HCT116 (cell line): ENCODE measurements around the gene MKRN1. TPM values are rescaled to one million over a fixed set of nuclear protein-coding genes. Genes with fewer than 3 reads are reported as not detected.

Source experiments
- ATAC-seq: fragments of 200-7000 bp; cut with Tn5 transposase; 2 replicates; pipeline ENCODE4 v1.9.1; 2020; ENCODE audit warnings: mild to moderate bottlenecking, moderate library complexity
- BruUV-seq: library from RNA; stranded (reverse); fragments of 400-500 nt; replicated peaks from 2 replicates; lab custom pipeline; 2021; lab: Mats Ljungman, UMichigan
- CTCF ChIA-PET: fragments of 300-600 bp; sonication (Branson Sonifier 250); formaldehyde crosslinking; loops from one replicate; lab custom pipeline; 2021; ENCODE audit warnings: antibody characterized with exemption; lab: Charles Lee
- POLR2A ChIA-PET: fragments of 300-600, 350-600 bp; sonication (Branson Sonifier 250); formaldehyde crosslinking; loops from one replicate; lab custom pipeline; 2021; ENCODE audit warnings: antibody characterized with exemption; lab: Charles Lee
- RAD21 ChIA-PET, 2 experiments: fragments of 300-600 bp; sonication (Branson Sonifier 250); formaldehyde crosslinking; loops; one replicate each; lab custom pipeline; 2023; ENCODE audit warnings: low total read pairs in 2 of 2; ENCODE audit not compliant: uncharacterized antibody in 2 of 2, unreplicated experiment in 2 of 2, low non-redundant PET in 1 of 2; lab: Charles Lee
- DNase-seq: peaks from one replicate; pipeline ENCODE4 v3.0.0-alpha.2; 2010; ENCODE audit warnings: low read depth, low spot score
- H2AFZ ChIP-seq: fragments of 200-600 bp; shearing (Covaris generic), sonication (generic); 2 replicates; pipeline ENCODE4 v1.6.1; 2017; ENCODE audit warnings: low read depth, mixed run types, mixed read lengths, antibody characterized with exemption, low read length; ENCODE audit not compliant: poor library complexity, severe bottlenecking
- H3K27ac ChIP-seq: 2 replicates; pipeline ENCODE4 v1.5.1; 2012; ENCODE audit warnings: low read depth, low read length
- H3K27me3 ChIP-seq: fragments of 200-600 bp; sonication (generic); 2 replicates; pipeline ENCODE4 v1.6.1; 2016; ENCODE audit warnings: mixed run types, low read length, mixed read lengths; ENCODE audit not compliant: insufficient read depth
- H3K36me3 ChIP-seq, 2 experiments: fragments of 200-500 bp in 1 of 2; fragments of 200-600 bp in 1 of 2; sonication (Bioruptor generic) in 1 of 2; sonication (generic) in 1 of 2; 2 replicates each; pipeline versions ENCODE4 v1.5.1 to v1.6.1; 2014 to 2016; ENCODE audit warnings: low read length in 2 of 2, inconsistent platforms in 1 of 2, mixed read lengths in 1 of 2, mixed run types in 1 of 2; ENCODE audit not compliant: insufficient read depth in 2 of 2, control insufficient read depth in 1 of 2
- H3K4me1 ChIP-seq, 2 experiments: fragments of 200-600 bp in 1 of 2; sonication (generic) in 1 of 2; 2 replicates each; pipeline versions ENCODE4 v1.5.1 to v1.6.1; 2012 to 2017; ENCODE audit warnings: low read length in 2 of 2, inconsistent platforms in 1 of 2, mild to moderate bottlenecking in 1 of 2, mixed read lengths in 1 of 2, mixed run types in 1 of 2, moderate library complexity in 1 of 2; ENCODE audit not compliant: insufficient read depth in 2 of 2, control insufficient read depth in 1 of 2
- H3K4me2 ChIP-seq: fragments of 200-600 bp; sonication (generic); 2 replicates; pipeline ENCODE4 v1.6.1; 2017; ENCODE audit warnings: mixed run types, low read length, mixed read lengths
- H3K4me3 ChIP-seq, 2 experiments: fragments of 200-600 bp in 1 of 2; sonication (generic) in 1 of 2; replicated peaks in 1 of 2; 2 replicates each; pipeline ENCODE4 v1.5.1; 2011 to 2016; ENCODE audit warnings: low read length in 2 of 2, control low read depth in 1 of 2, low read depth in 1 of 2, mild to moderate bottlenecking in 1 of 2, mixed read lengths in 1 of 2, mixed run types in 1 of 2
- H3K79me2 ChIP-seq: fragments of 200-600 bp; sonication (generic); 2 replicates; pipeline ENCODE4 v1.6.1; 2017; ENCODE audit warnings: mild to moderate bottlenecking, mixed run types, low read length, moderate library complexity, mixed read lengths; ENCODE audit not compliant: insufficient read depth
- H3K9ac ChIP-seq: fragments of 200-600 bp; sonication (generic); 2 replicates; pipeline ENCODE4 v1.6.1; 2016; ENCODE audit warnings: low read length, mixed read lengths
- H3K9me2 ChIP-seq: fragments of 200-600 bp; sonication (generic), shearing (Covaris generic); 2 replicates; pipeline ENCODE4 v1.6.1; 2017; ENCODE audit warnings: mixed run types, mild to moderate bottlenecking, moderate library complexity; ENCODE audit not compliant: insufficient read depth
- H3K9me3 ChIP-seq, 2 experiments: fragments of 200-500 bp in 1 of 2; fragments of 200-600 bp in 1 of 2; sonication (Bioruptor generic) in 1 of 2; sonication (generic) in 1 of 2; 2 replicates each; pipeline ENCODE4 v1.6.1; 2014 to 2017; ENCODE audit warnings: low read length in 2 of 2, mixed read lengths in 2 of 2, inconsistent platforms in 1 of 2, low read depth in 1 of 2, mild to moderate bottlenecking in 1 of 2, mixed run types in 1 of 2, moderate library complexity in 1 of 2; ENCODE audit not compliant: control insufficient read depth in 1 of 2, insufficient read depth in 1 of 2
- H4K20me1 ChIP-seq: fragments of 200-600 bp; sonication (generic), shearing (Covaris generic); 2 replicates; pipeline ENCODE4 v1.6.1; 2017; ENCODE audit warnings: mixed run types, mild to moderate bottlenecking, moderate library complexity; ENCODE audit not compliant: insufficient read depth
- CBX3 ChIP-seq: IDR thresholded peaks from 2 replicates; pipeline ENCODE4 v1.6.1; 2012; ENCODE audit warnings: low read depth
- EGR1 ChIP-seq: IDR thresholded peaks from 2 replicates; pipeline ENCODE4 v1.6.1; 2012; ENCODE audit warnings: low read depth
- EZH2 ChIP-seq: fragments of 200-600 bp; sonication (generic); IDR thresholded peaks from 2 replicates; pipeline ENCODE4 v1.6.1; 2017; ENCODE audit warnings: antibody characterized with exemption, mixed run types
- EZH2phosphoT487 ChIP-seq: fragments of 200-600 bp; IDR thresholded peaks from 2 replicates; pipeline ENCODE4 v1.6.1; 2018; ENCODE audit warnings: antibody characterized with exemption, borderline replicate concordance
- RAD21 ChIP-seq: IDR thresholded peaks from 2 replicates; pipeline ENCODE4 v1.6.1; 2012; ENCODE audit warnings: low read depth, mild to moderate bottlenecking
- intact Hi-C: fragments of 100-400 bp; cut with micrococcal nuclease; formaldehyde crosslinking; loops from 2 replicates; pipeline ENCODE4 v1.10.0; 2022
- total RNA-seq: library from RNA; stranded (reverse); gene quantifications from one replicate; pipeline ENCODE4 v1.2.1, GENCODE V29; 2021; ENCODE audit not compliant: unreplicated experiment
- TF ChIP-seq, protein P1 (sequence below), 3 experiments: fragments of 200-600 bp in 1 of 3; sonication (generic) in 1 of 3; IDR thresholded peaks in 2 of 3; conservative IDR thresholded peaks in 1 of 3; 2 replicates each; pipeline ENCODE4 v1.5.1; 2012 to 2017; ENCODE audit warnings: low read depth in 2 of 3, low read length in 2 of 3, antibody characterized with exemption in 1 of 3, borderline replicate concordance in 1 of 3, control low read depth in 1 of 3, mild to moderate bottlenecking in 1 of 3, mixed read lengths in 1 of 3, mixed run types in 1 of 3, moderate library complexity in 1 of 3; ENCODE audit not compliant: insufficient read depth in 1 of 3
- TF ChIP-seq, protein P2 (sequence below): IDR thresholded peaks from 2 replicates; pipeline ENCODE4 v1.6.1; 2012; ENCODE audit warnings: low read depth
- TF ChIP-seq, protein P3 (sequence below): IDR thresholded peaks from 2 replicates; pipeline ENCODE4 v1.6.1; 2012

MKRN1 gene
- total RNA-seq, 1 experiment from 2014 or later = 95.0 TPM

DNA sequence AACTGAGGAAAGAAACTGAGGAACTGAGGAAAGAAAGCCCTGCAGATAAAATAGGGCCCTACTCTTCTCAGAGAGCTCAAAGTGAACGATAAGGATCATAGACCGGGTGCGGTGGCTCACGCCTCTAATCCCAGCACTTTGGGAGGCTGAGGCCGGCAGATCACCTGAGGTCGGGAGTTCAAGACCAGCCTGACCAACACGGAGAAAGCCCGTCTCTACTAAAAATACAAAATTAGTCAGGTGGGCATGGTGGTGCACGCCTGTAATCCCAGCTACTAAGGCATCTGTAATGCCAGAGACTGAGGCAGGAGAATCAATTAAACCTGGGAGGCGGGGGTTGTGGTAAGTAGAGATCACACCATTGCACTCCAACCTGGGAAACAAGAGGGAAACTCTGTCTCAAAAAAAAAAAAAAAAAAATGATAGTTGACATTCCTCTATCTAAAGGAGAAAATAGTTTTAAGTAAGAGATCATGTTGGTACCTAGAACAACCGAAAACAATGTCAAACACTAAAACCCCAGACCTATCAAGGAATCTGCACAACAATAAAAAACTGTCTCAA, 2.5 kb downstream of the MKRN1 start:
- ATAC-seq (no peak), DNase-seq (no peak)
- Histone ChIP-seq H3K36me3 (no peaks in the 10 kb centered on the region; a peak in 1 of 4 replicates), H3K9me3 (no peaks in the 10 kb centered on the region), H3K79me2 (peaks cover 70% of the 10 kb centered on the region), H3K4me3 (no peak overlapping the region), H4K20me1 (no peaks in the 10 kb centered on the region), H3K9me2 (no peaks in the 10 kb centered on the region), H3K4me1 (peaks cover 8 to 15% of the 10 kb centered on the region in 2 experiments; a peak in 2 of 4 replicates), H3K4me2 (peak overlapping the region; percentile 75; the same call in 1 of the 2 replicates), H3K9ac (no peak overlapping the region), H2AFZ (no peak overlapping the region), H3K27me3 (no peaks in the 10 kb centered on the region), H3K27ac (no peak overlapping the region)
- intact Hi-C loops = loop anchor here (5.0 to 10.0 kb wide), 2 partner anchors 302 to 536 kb away; partner anchors contain the start of genes KDM7A and MRPS33
- BruUV-seq = no TSS peak
- TF ChIP-seq CBX3 = no peak
- TF ChIP-seq, protein P1, sequence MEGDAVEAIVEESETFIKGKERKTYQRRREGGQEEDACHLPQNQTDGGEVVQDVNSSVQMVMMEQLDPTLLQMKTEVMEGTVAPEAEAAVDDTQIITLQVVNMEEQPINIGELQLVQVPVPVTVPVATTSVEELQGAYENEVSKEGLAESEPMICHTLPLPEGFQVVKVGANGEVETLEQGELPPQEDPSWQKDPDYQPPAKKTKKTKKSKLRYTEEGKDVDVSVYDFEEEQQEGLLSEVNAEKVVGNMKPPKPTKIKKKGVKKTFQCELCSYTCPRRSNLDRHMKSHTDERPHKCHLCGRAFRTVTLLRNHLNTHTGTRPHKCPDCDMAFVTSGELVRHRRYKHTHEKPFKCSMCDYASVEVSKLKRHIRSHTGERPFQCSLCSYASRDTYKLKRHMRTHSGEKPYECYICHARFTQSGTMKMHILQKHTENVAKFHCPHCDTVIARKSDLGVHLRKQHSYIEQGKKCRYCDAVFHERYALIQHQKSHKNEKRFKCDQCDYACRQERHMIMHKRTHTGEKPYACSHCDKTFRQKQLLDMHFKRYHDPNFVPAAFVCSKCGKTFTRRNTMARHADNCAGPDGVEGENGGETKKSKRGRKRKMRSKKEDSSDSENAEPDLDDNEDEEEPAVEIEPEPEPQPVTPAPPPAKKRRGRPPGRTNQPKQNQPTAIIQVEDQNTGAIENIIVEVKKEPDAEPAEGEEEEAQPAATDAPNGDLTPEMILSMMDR (IDR thresholded peaks at IDR 0.05 in 2 of 3, conservative IDR thresholded peaks at IDR 0.05 in 1 of 3; ENCODE audit: borderline replicate concordance in 1 of 3, insufficient read depth in 1 of 3, low read depth in 2 of 3, low read length in 2 of 3) = no peak
- no peak for TF ChIP-seq EZH2phosphoT487
- ChIA-PET POLR2A (no interaction called here), RAD21 (no interaction called here), CTCF (interaction anchor here (0.9 to 1.2 kb wide), 4 partner anchors 16 to 177 kb away, joined by 3 to 5 read pairs (median 4); no protein-coding TSS in a partner anchor)

DNA sequence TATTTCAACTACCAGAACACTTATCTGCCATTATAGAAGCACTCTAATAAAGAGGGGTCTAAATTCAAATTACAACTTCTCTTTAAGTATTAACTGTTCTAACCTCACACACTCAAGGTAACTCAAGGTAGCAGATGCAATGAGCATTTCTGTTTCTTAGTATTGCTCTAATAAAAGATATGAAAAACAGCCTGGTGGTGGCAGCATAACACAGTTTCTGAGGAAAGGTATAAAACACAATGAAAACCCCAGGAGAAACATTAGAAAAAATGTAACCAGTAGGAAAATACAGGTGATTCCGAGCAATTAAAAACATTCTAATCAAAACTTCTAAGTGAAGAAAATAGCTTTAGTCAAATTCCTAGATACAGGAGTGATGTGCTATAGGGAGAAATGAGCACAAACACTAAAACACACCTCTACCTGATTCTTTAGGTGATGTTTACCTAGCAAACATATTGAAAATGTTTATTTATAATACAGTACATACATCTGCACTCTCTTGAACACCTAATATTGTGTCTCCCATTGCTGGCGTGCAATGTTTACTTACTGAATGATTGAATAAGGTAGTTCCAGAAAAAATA, 3.5 kb downstream of the MKRN1 start:
- ATAC-seq (no peak), DNase-seq (peak; percentile 31)
- BruUV-seq = no TSS peak
- intact Hi-C loops = loop anchor here (2.0 to 10.0 kb wide), 3 partner anchors 177 to 536 kb away; partner anchors contain the start of genes KDM7A and MRPS33
- H4K20me1 ChIP-seq = no peaks in the 10 kb centered on the region
- no peaks in the 10 kb centered on the region for H3K9me3 ChIP-seq
- H3K4me3 ChIP-seq = no peak overlapping the region
- peaks cover 78% of the 10 kb centered on the region for H3K79me2 ChIP-seq
- no peak overlapping the region for H2AFZ ChIP-seq
- H3K27me3 ChIP-seq = no peaks in the 10 kb centered on the region
- RAD21 ChIA-PET = no interaction called here
- H3K9me2 ChIP-seq = no peaks in the 10 kb centered on the region
- no peaks in the 10 kb centered on the region; a peak in 1 of 4 replicates for H3K36me3 ChIP-seq
- peaks cover 8 to 15% of the 10 kb centered on the region in 2 experiments; a peak in 2 of 4 replicates for H3K4me1 ChIP-seq
- no peak overlapping the region for H3K4me2 ChIP-seq
- CTCF ChIA-PET = interaction anchor here (1.2 kb wide), 1 partner anchor 177 kb away, joined by 4 read pairs; no protein-coding TSS in a partner anchor
- no peak overlapping the region for H3K9ac ChIP-seq
- H3K27ac ChIP-seq = no peak overlapping the region
- POLR2A ChIA-PET = no interaction called here
- TF ChIP-seq, protein P2, sequence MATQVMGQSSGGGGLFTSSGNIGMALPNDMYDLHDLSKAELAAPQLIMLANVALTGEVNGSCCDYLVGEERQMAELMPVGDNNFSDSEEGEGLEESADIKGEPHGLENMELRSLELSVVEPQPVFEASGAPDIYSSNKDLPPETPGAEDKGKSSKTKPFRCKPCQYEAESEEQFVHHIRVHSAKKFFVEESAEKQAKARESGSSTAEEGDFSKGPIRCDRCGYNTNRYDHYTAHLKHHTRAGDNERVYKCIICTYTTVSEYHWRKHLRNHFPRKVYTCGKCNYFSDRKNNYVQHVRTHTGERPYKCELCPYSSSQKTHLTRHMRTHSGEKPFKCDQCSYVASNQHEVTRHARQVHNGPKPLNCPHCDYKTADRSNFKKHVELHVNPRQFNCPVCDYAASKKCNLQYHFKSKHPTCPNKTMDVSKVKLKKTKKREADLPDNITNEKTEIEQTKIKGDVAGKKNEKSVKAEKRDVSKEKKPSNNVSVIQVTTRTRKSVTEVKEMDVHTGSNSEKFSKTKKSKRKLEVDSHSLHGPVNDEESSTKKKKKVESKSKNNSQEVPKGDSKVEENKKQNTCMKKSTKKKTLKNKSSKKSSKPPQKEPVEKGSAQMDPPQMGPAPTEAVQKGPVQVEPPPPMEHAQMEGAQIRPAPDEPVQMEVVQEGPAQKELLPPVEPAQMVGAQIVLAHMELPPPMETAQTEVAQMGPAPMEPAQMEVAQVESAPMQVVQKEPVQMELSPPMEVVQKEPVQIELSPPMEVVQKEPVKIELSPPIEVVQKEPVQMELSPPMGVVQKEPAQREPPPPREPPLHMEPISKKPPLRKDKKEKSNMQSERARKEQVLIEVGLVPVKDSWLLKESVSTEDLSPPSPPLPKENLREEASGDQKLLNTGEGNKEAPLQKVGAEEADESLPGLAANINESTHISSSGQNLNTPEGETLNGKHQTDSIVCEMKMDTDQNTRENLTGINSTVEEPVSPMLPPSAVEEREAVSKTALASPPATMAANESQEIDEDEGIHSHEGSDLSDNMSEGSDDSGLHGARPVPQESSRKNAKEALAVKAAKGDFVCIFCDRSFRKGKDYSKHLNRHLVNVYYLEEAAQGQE = no peak
- TF ChIP-seq EGR1 = no peak
- TF ChIP-seq, protein P3, sequence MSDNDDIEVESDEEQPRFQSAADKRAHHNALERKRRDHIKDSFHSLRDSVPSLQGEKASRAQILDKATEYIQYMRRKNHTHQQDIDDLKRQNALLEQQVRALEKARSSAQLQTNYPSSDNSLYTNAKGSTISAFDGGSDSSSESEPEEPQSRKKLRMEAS = no peak
- TF ChIP-seq RAD21 = peak; percentile 71
- TF ChIP-seq, protein P1 (IDR thresholded peaks at IDR 0.05 in 2 of 3, conservative IDR thresholded peaks at IDR 0.05 in 1 of 3; ENCODE audit: borderline replicate concordance in 1 of 3, insufficient read depth in 1 of 3, low read depth in 2 of 3, low read length in 2 of 3) = peak; percentile 38 to 77 (median 68); a peak in 5 of 6 replicates
- TF ChIP-seq CBX3 = no peak
- TF ChIP-seq EZH2 = no peak
